A673 (cell line): ENCODE results near the gene MT4. TPM values are rescaled to one million over a fixed set of nuclear protein-coding genes. Genes with fewer than 3 reads are reported as not detected.
A peak's percentile ranks its signal among the peaks of the same experiment; 100 is the strongest.

Experiments used
- BruUV-seq: library from RNA; stranded (reverse); fragments of 400-500 nt; replicated peaks from 2 replicates; lab custom pipeline; 2021; lab: Mats Ljungman, UMichigan
- CTCF ChIA-PET: fragments of 300-600 bp; sonication (Branson Sonifier 250); formaldehyde crosslinking; loops from one replicate; lab custom pipeline; 2022; ENCODE audit warnings: antibody characterized with exemption; lab: Charles Lee
- POLR2A ChIA-PET: fragments of 300-600 bp; sonication (Branson Sonifier 250); formaldehyde crosslinking; loops from one replicate; lab custom pipeline; 2022; ENCODE audit warnings: antibody characterized with exemption; ENCODE audit not compliant: low non-redundant PET; lab: Charles Lee
- DNase-seq: peaks from one replicate; pipeline ENCODE4 v3.0.0-alpha.2; 2015; ENCODE audit warnings: low spot score
- H3K27ac ChIP-seq: fragments of 200-600 bp; sonication (generic); 2 replicates; pipeline ENCODE4 v1.5.1; 2016; ENCODE audit warnings: mixed run types, low read depth, mild to moderate bottlenecking, mixed read lengths, antibody characterized with exemption, low read length; ENCODE audit not compliant: poor library complexity, severe bottlenecking
- H3K27me3 ChIP-seq: fragments of 200-600 bp; sonication (generic); replicated peaks from 2 replicates; pipeline ENCODE4 v1.6.1; 2017; ENCODE audit warnings: mixed run types, low read depth, mild to moderate bottlenecking, mixed read lengths, antibody characterized with exemption, low read length; ENCODE audit not compliant: insufficient read depth, poor library complexity
- H3K36me3 ChIP-seq: fragments of 200-600 bp; sonication (generic); 2 replicates; pipeline ENCODE4 v1.6.1; 2016; ENCODE audit warnings: mixed run types, mild to moderate bottlenecking, mixed read lengths, antibody characterized with exemption, low read length; ENCODE audit not compliant: insufficient read depth, poor library complexity, severe bottlenecking
- H3K4me1 ChIP-seq: fragments of 200-600 bp; sonication (generic); 2 replicates; pipeline ENCODE4 v1.6.1; 2017; ENCODE audit warnings: mixed run types, mild to moderate bottlenecking, mixed read lengths, antibody characterized with exemption, low read length; ENCODE audit not compliant: insufficient read depth, poor library complexity, severe bottlenecking
- H3K4me3 ChIP-seq: fragments of 200-600 bp; sonication (generic); 2 replicates; pipeline ENCODE4 v1.5.1; 2016; ENCODE audit warnings: low read depth, mixed run types, mild to moderate bottlenecking, mixed read lengths, low read length; ENCODE audit not compliant: poor library complexity, severe bottlenecking
- H3K9me3 ChIP-seq: fragments of 200-600 bp; sonication (generic); 2 replicates; pipeline ENCODE4 v1.6.1; 2016; ENCODE audit warnings: mixed run types, low read depth, mild to moderate bottlenecking, mixed read lengths, antibody characterized with exemption, low read length; ENCODE audit not compliant: poor library complexity, severe bottlenecking
- CTCF ChIP-seq: fragments of 300-800, 200-600 bp; sonication (generic); conservative IDR thresholded peaks from 2 replicates; pipeline ENCODE4 v1.5.1; 2017; ENCODE audit warnings: low read depth, mild to moderate bottlenecking, antibody characterized with exemption, low read length, moderate library complexity, mixed read lengths
- EZH2 ChIP-seq: fragments of 200-600 bp; sonication (generic); IDR thresholded peaks from 2 replicates; pipeline ENCODE4 v1.6.1; 2017; ENCODE audit warnings: borderline replicate concordance, low read depth, mild to moderate bottlenecking, mixed read lengths, antibody characterized with exemption, low read length; ENCODE audit not compliant: poor library complexity, severe bottlenecking
- intact Hi-C: fragments of 100-400 bp; cut with micrococcal nuclease; formaldehyde crosslinking; loops from one replicate; pipeline ENCODE4 v1.10.0; 2022; ENCODE audit not compliant: unreplicated experiment
- total RNA-seq: library from RNA; stranded (reverse); gene quantifications from 2 replicates; pipeline ENCODE4 v1.2.3, GENCODE V29; 2021

Gene MT4
- total RNA-seq, 1 experiment from 2014 or later, result not detected

GRCh38 chr16:56518425-56518824, 46.4 kb upstream of the MT4 start:
- POLR2A ChIA-PET, result interaction anchor here (0.6 kb wide), 1 partner anchor 203 kb away, joined by 4 read pairs; no protein-coding TSS in a partner anchor
- Histone ChIP-seq H3K36me3 (no peaks in the 10 kb centered on the region), H3K9me3 (no peaks in the 10 kb centered on the region), H3K27me3 (no peaks in the 10 kb centered on the region), H3K4me1 (peaks cover 3% of the 10 kb centered on the region), H3K4me3 (no peak overlapping the region), H3K27ac (no peak overlapping the region)
- CTCF ChIA-PET, result no interaction called here
- TF ChIP-seq CTCF, result no peak
- TF ChIP-seq EZH2, result no peak
- peak; percentile 37 for DNase-seq
- BruUV-seq, result no TSS peak
- intact Hi-C loops, result no loop called here

GRCh38 chr16:56519459-56520250, 45.2 kb upstream of the MT4 start, which contains the start of gene BBS2:
BBS2 (minus strand) TSS chr16:56520024; CDS start chr16:56519862, 162 bp downstream.
- DNase-seq, result peak; percentile 89
- H3K36me3 ChIP-seq, result no peaks in the 10 kb centered on the region
- intact Hi-C loops, result no loop called here
- peak within 1 kb of the TSS; percentile 79 for H3K27ac ChIP-seq
- peak within 1 kb of the TSS; percentile 91 for H3K4me3 ChIP-seq
- H3K4me1 ChIP-seq, result peaks cover 3% of the 10 kb centered on the region
- H3K9me3 ChIP-seq, result no peaks in the 10 kb centered on the region
- ChIA-PET CTCF (no interaction called here), POLR2A (no interaction called here)
- TF ChIP-seq CTCF, result no peak
- no peak for TF ChIP-seq EZH2
- H3K27me3 ChIP-seq, result no peaks in the 10 kb centered on the region
- BruUV-seq, result no TSS peak

GRCh38 chr16:56520251-56520577, 44.7 kb upstream of the MT4 start:
- Histone ChIP-seq H3K36me3 (no peaks in the 10 kb centered on the region), H3K4me3 (peak overlapping the region; percentile 91), H3K27me3 (no peaks in the 10 kb centered on the region), H3K4me1 (peaks cover 3% of the 10 kb centered on the region), H3K27ac (peak overlapping the region; percentile 79), H3K9me3 (no peaks in the 10 kb centered on the region)
- CTCF ChIA-PET, result no interaction called here
- intact Hi-C loops, result no loop called here
- POLR2A ChIA-PET, result no interaction called here
- DNase-seq, result no peak
- BruUV-seq, result no TSS peak
- TF ChIP-seq CTCF (no peak), EZH2 (no peak)
